AG04450 (cell line): ENCODE data around the gene KHK. TPM values are rescaled to one million over a fixed set of nuclear protein-coding genes. Genes with fewer than 3 reads are reported as not detected.

ENCODE experiments used
- CTCF ChIA-PET: fragments of 300-600, 350-600 bp; formaldehyde crosslinking; extraction: SDS; loops from one replicate; lab custom pipeline; 2022; ENCODE audit warnings: antibody characterized with exemption, inconsistent platforms; lab: Charles Lee
- POLR2A ChIA-PET: fragments of 350-600 bp; formaldehyde crosslinking; extraction: SDS; loops from one replicate; lab custom pipeline; 2021; ENCODE audit warnings: antibody characterized with exemption, inconsistent platforms; lab: Yijun Ruan, JAX
- DNase-seq: peaks from one replicate; pipeline ENCODE4 v3.0.0-alpha.2; 2011; ENCODE audit warnings: low read depth, low spot score
- H3K27ac ChIP-seq: one replicate; pipeline ENCODE4 v1.5.1; 2012; ENCODE audit warnings: low read depth, low read length, control low read depth
- H3K27me3 ChIP-seq: one replicate; pipeline ENCODE4 v1.6.0; 2012; ENCODE audit warnings: low read length; ENCODE audit not compliant: control insufficient read depth, insufficient read depth
- H3K4me3 ChIP-seq: 2 replicates; pipeline ENCODE4 v1.5.1; 2011; ENCODE audit warnings: mild to moderate bottlenecking, low read depth, low read length, control low read depth
- H3K9me3 ChIP-seq: 2 replicates; pipeline ENCODE4 v1.5.1; 2012; ENCODE audit warnings: low read length; ENCODE audit not compliant: control insufficient read depth, insufficient read depth
- CTCF ChIP-seq: IDR thresholded peaks from 2 replicates; pipeline ENCODE4 v1.5.1; 2011; ENCODE audit warnings: low read depth, low read length, control low read depth, inconsistent platforms
- polyA plus RNA-seq: library from polyadenylated mRNA; depleted of rRNA; stranded (reverse); fragments of >200 nt; gene quantifications from 2 replicates; pipeline ENCODE4 v1.2.3, GENCODE V29; 2011

The KHK gene
- polyA plus RNA-seq, 1 experiment = 0.37 TPM

GRCh38 chr2:27136751-27137150, 50.2 kb downstream of the KHK start:
- H3K4me3 ChIP-seq = no peak overlapping the region
- DNase-seq = no peak
- peaks cover 16% of the 10 kb centered on the region for H3K27me3 ChIP-seq
- H3K27ac ChIP-seq = no peak overlapping the region
- ChIA-PET CTCF (no interaction called here), POLR2A (no interaction called here)
- no peak for TF ChIP-seq CTCF
- peaks cover 3% of the 10 kb centered on the region; the same call in 1 of the 2 replicates for H3K9me3 ChIP-seq

GRCh38 chr2:27137322-27137935, 50.9 kb downstream of the KHK start:
- Histone ChIP-seq H3K4me3 (no peak overlapping the region), H3K27ac (no peak overlapping the region), H3K9me3 (peaks cover 6% of the 10 kb centered on the region), H3K27me3 (peaks cover 20% of the 10 kb centered on the region)
- ChIA-PET POLR2A (no interaction called here), CTCF (no interaction called here)
- DNase-seq = no peak
- TF ChIP-seq CTCF = no peak

- ChIA-PET POLR2A (no interaction called here), CTCF (no interaction called here)
- no peak for TF ChIP-seq CTCF
These were observed 51.5 kb downstream of the KHK start for GRCh38 chr2:27138111-27138510.

GRCh38 chr2:27139310-27139709, 52.7 kb downstream of the KHK start, which contains the start of gene PRR30:
Gene PRR30 (minus strand): TSS chr2:27139410. CDS start chr2:27138329, 1,081 bp downstream.
- H3K4me3 ChIP-seq = no peak within 1 kb of the TSS
- ChIA-PET CTCF (no interaction called here), POLR2A (no interaction called here)
- no peak for DNase-seq
- H3K9me3 ChIP-seq = peaks cover 6% of the 10 kb centered on the region
- TF ChIP-seq CTCF = no peak
- no peak within 1 kb of the TSS for H3K27ac ChIP-seq
- peaks cover 30% of the 10 kb centered on the region for H3K27me3 ChIP-seq

More at GRCh38 chr2:27138111-27138510, 51.5 kb downstream of the KHK start:
- Histone ChIP-seq H3K4me3 (no peak overlapping the region), H3K27ac (no peak overlapping the region), H3K9me3 (peaks cover 9% of the 10 kb centered on the region), H3K27me3 (peaks cover 24% of the 10 kb centered on the region)
- no peak for DNase-seq

GRCh38 chr2:27143285-27143684, 56.7 kb downstream of the KHK start:
- peaks cover 6% of the 10 kb centered on the region for H3K9me3 ChIP-seq
- DNase-seq = no peak
- ChIA-PET POLR2A (no interaction called here), CTCF (no interaction called here)
- no peak overlapping the region for H3K27ac ChIP-seq
- H3K27me3 ChIP-seq = peaks cover 26% of the 10 kb centered on the region
- no peak for TF ChIP-seq CTCF
- H3K4me3 ChIP-seq = no peak overlapping the region
